Right lobe of liver (tissue), 6 donors: ENCODE data around the gene EDRF1. TPM values are rescaled to one million over a fixed set of nuclear protein-coding genes. Genes with fewer than 3 reads are reported as not detected.

ENCODE experiments used
- ATAC-seq, 4 donors: fragments of 200-7000 bp; cut with Tn5 transposase; one replicate each; pipeline ENCODE4 v1.9.1; 2020; ENCODE audit warnings: mild to moderate bottlenecking in 4 of 4, moderate library complexity in 4 of 4
- DNase-seq, 3 donors: peaks; one replicate each; pipeline ENCODE4 v3.0.0-alpha.2; 2020
- H3K27ac ChIP-seq, 3 donors: fragments of 200-600 bp; one replicate each; pipeline ENCODE4 v1.8.0; 2022
- H3K27me3 ChIP-seq, 2 donors: fragments of 200-600 bp; one replicate each; pipeline ENCODE4 v1.8.0; 2022
- H3K36me3 ChIP-seq, 4 donors: fragments of 200-600 bp; sonication (generic) in 1 of 4; one replicate each; pipeline versions ENCODE4 v1.5.1 to v1.8.0; 2017 to 2022; ENCODE audit warnings: control low read depth in 1 of 4
- H3K4me1 ChIP-seq, 4 donors: fragments of 200-600 bp; sonication (generic) in 1 of 4; one replicate each; pipeline versions ENCODE4 v1.5.1 to v1.8.0; 2017 to 2022; ENCODE audit warnings: control low read depth in 1 of 4
- H3K4me3 ChIP-seq, 3 donors: fragments of 200-600 bp; one replicate each; pipeline ENCODE4 v1.8.0; 2022
- H3K9me3 ChIP-seq, 4 donors: fragments of 200-600 bp; sonication (generic) in 1 of 4; one replicate each; pipeline versions ENCODE4 v1.5.1 to v1.8.0; 2017 to 2022; ENCODE audit warnings: control low read depth in 1 of 4
- POLR2A ChIP-seq: fragments of 450-650 bp; IDR thresholded peaks from one replicate; pipeline ENCODE4 v1.6.1; 2017; ENCODE audit warnings: antibody characterized with exemption, mild to moderate bottlenecking
- WGBS: methylation state at CpG from one replicate; pipeline ENCODE4 v1.1.6; 2018; ENCODE audit warnings: low coverage, low lambda C conversion rate; ENCODE audit not compliant: insufficient coverage; ENCODE audit errors: missing lambda C conversion rate; 5-methylcytosine and 5-hydroxymethylcytosine counted together
- intact Hi-C, 2 donors: fragments of 100-400 bp; cut with DNase I; formaldehyde crosslinking; loops; one replicate each; pipeline versions ENCODE4 v1.11.2 to v1.14.1; 2022
- long read RNA-seq: library from polyadenylated mRNA; unstranded; transcript quantifications from one replicate; pipeline ENCODE4 v2.0.0, GENCODE V29; 2019
- total RNA-seq, 6 experiments: library from RNA; depleted of rRNA in 2 of 6; stranded (reverse); fragments of >200 nt in 2 of 6; fragmentation: NEBNext Ultra II Directional in 3 of 6; extraction: Animal tissue kit (Norgen Biotek cat#: 25700) in 3 of 6; gene quantifications; one replicate each; pipeline versions ENCODE4 v1.1.0 to v1.2.4, GENCODE V29; 2016 to 2023
- TF ChIP-seq, protein P1 (sequence below), 4 donors: fragments of 200-600 bp in 3 of 4; fragments of 450-650 bp in 1 of 4; IDR thresholded peaks; one replicate each; pipeline versions ENCODE4 v1.5.1 to v1.8.0; 2016 to 2022; ENCODE audit warnings: antibody characterized with exemption in 4 of 4, mild to moderate bottlenecking in 2 of 4
- donor health status: DM: no; HTN: yes; CAD: no.
- donor health status: DM: no; HTN: no; CAD: no.
- donor health status: DM: no; HTN: no; CAD: no.
- donor health status: DM: no; HTN: yes; CAD: no.
- donor health status: DM: no; HTN: yes; CAD: no.

The EDRF1 gene, protein sequence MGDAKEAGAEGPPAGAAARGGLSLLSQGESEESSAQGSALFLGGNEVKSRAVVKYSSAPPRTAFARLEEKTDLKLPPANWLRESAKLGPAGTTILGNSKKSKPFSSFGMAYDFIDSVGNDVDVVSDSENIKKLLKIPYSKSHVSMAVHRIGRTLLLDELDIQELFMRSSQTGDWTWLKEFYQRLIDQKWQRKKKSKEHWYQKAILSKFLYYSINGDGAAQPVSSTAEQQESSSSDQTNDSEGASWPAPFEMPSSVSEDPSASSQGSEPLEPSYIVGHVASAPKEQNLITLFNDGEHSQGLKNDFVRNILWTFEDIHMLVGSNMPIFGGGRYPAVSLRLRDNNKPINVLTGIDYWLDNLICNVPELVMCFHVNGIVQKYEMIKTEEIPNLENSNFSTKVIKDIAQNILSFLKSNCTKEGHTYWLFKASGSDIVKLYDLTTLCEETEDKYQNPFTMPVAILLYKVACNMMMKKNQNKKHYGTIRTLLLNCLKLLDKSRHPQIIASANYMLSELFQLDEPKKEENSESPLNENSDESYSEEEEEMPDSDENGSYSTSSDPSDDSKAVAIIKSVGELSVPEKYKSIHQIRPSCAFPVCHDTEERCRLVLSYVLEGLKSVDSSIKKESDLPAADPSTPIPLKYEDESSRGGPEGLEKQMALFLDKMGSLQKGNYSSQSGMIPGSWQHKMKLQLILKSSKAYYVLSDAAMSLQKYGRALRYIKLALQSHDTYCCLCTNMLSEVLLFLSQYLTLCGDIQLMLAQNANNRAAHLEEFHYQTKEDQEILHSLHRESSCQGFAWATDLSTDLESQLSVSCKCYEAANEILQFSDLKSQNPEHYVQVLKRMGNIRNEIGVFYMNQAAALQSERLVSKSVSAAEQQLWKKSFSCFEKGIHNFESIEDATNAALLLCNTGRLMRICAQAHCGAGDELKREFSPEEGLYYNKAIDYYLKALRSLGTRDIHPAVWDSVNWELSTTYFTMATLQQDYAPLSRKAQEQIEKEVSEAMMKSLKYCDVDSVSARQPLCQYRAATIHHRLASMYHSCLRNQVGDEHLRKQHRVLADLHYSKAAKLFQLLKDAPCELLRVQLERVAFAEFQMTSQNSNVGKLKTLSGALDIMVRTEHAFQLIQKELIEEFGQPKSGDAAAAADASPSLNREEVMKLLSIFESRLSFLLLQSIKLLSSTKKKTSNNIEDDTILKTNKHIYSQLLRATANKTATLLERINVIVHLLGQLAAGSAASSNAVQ
- 1 to 10 TPM; 6.5 to 8.5 (median 8.1) TPM for total RNA-seq
- long read RNA-seq, partial matches to known transcripts = 5 of 5 reads
- long read RNA-seq, other reads (novel, unspliced or antisense) = 0 of 5 reads

DNA sequence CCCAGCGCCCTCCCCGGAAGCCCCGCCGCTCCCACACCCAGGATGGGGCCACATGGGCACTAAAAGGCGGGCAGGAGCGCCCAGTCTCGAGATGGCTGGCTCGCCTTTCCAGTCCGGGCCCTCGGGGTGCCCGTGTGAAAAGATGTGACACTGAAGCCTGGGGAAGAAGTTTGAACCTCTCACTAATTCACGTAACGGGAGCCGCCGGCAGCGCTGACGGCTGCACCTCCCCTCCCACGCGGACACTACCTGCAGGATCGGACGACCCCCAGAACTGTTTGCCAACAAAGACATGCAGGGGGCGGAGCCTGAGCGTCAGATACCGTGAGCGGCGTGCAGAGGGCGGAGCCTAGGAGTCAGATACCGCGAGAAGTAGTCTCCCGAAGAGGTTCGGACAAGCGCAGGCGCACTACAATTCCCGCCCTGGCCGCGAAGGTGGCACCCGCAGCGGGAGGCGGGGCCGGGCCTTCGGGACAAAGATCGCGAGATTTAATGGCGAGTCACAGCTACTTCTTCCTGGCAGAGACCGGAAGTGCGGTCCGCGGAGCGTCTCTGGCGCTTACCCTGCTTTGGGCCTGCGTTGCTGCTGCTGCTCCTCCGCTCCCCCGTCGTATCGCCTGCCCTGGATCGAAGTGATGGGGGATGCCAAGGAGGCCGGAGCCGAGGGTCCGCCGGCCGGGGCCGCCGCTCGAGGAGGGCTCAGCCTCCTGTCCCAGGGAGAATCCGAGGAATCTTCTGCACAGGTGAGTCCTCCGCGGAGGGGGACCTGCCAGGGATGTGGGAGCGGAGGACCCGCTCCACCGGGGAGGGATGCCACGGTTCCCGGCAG is at the start of gene EDRF1:
EDRF1 (plus strand) TSS at position 537 of the 829 bp plus-strand sequence; CDS start at position 636, 99 bp downstream.
- Histone ChIP-seq H3K36me3 (peaks cover 0 to 28% (median 5%) of the 10 kb centered on the region in 4 donors), H3K4me1 (peaks cover 0 to 11% (median 4%) of the 10 kb centered on the region in 4 donors), H3K27me3 (no peaks in the 10 kb centered on the region), H3K9me3 (no peaks in the 10 kb centered on the region), H3K27ac (peak within 1 kb of the TSS; percentile 55 to 77 (median 72)), H3K4me3 (peak within 1 kb of the TSS; percentile 52 to 95 (median 81))
- peak; percentile 99 for ATAC-seq
- peak; percentile 99 for DNase-seq
- WGBS = under 1% methylated on average over 32 of the region's 72 CpGs
- intact Hi-C loops = no loop called here
- peak; percentile 72 for TF ChIP-seq POLR2A
- TF ChIP-seq, protein P1, sequence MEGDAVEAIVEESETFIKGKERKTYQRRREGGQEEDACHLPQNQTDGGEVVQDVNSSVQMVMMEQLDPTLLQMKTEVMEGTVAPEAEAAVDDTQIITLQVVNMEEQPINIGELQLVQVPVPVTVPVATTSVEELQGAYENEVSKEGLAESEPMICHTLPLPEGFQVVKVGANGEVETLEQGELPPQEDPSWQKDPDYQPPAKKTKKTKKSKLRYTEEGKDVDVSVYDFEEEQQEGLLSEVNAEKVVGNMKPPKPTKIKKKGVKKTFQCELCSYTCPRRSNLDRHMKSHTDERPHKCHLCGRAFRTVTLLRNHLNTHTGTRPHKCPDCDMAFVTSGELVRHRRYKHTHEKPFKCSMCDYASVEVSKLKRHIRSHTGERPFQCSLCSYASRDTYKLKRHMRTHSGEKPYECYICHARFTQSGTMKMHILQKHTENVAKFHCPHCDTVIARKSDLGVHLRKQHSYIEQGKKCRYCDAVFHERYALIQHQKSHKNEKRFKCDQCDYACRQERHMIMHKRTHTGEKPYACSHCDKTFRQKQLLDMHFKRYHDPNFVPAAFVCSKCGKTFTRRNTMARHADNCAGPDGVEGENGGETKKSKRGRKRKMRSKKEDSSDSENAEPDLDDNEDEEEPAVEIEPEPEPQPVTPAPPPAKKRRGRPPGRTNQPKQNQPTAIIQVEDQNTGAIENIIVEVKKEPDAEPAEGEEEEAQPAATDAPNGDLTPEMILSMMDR (IDR thresholded peaks at IDR 0.05) = no peak

DNA sequence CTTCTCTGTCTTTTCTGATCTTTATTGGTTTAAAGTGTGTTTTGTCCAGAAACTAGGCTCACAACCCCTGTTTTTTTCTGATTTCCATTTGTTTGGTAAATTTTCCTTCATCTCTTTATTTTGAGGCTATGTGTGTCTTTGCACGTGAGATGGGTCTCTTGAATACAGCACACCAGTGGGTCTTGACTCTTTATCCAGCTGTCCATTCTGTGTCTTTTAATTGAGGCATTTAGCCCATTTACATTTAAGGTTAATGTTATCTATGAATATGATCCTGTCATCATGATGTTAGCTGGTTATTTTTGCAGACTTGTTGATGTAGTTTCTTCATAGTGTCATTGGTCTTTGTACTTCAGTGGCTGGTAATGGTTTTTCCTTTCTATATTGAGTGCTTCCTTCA is 46.6 kb upstream of the EDRF1 start:
- Histone ChIP-seq H3K27me3 (no peaks in the 10 kb centered on the region), H3K4me3 (no peak overlapping the region), H3K27ac (no peak overlapping the region), H3K9me3 (no peaks in the 10 kb centered on the region), H3K4me1 (no peaks in the 10 kb centered on the region), H3K36me3 (no peaks in the 10 kb centered on the region)
- DNase-seq = no peak
- no peak for TF ChIP-seq POLR2A
- TF ChIP-seq, protein P1 (IDR thresholded peaks at IDR 0.05) = no peak
- 33% methylated on average over 1 of the region's 1 CpG for WGBS
- intact Hi-C loops = no loop called here
- no peak for ATAC-seq

DNA sequence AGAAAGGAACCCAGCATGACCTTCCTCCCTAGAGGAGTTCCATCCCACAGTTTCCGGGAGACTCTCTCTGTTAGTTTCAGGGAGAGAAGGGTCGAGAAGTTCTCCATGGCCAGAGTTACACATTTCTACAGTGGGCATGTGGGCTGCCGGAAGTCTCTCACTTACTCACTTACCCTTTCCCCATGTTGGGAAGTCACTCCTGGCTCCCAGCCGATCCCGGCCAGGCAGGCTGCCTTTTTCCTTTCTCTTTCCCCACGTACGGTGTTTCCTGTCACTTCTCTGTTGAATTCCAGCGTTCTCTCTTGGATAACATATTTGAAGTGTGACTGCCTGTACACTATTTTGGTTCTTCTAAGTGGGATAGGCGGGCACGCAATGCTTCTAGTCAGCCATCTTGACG is 40.1 kb upstream of the EDRF1 start:
- TF ChIP-seq, protein P1 (IDR thresholded peaks at IDR 0.05) = no peak
- no peak for TF ChIP-seq POLR2A
- intact Hi-C loops = no loop called here
- 51% methylated on average over 10 of the region's 11 CpGs for WGBS

More for the DNA sequence above, 40.1 kb upstream of the EDRF1 start:
- Histone ChIP-seq H3K9me3 (no peaks in the 10 kb centered on the region), H3K36me3 (no peaks in the 10 kb centered on the region), H3K4me3 (no peak overlapping the region), H3K4me1 (no peaks in the 10 kb centered on the region), H3K27ac (no peak overlapping the region), H3K27me3 (no peaks in the 10 kb centered on the region)
- DNase-seq = no peak
- peak in 1 of 4 donors; percentile 49 for ATAC-seq
